Stimulated activated naive B cell treated with anti-CD40 and anti-IgM and Interleukin-4, amounts not matched to agents 10 μg/mL and 1 μg/mL and 100 μg/mL, for 72 hours (primary cell): ENCODE measurements around the gene CDC42BPA.

Experiments used
- ATAC-seq, 2 donors: fragments of 150-1000 bp; cut with Tn5 transposase; replicated peaks; 2 replicates each; pipeline ENCODE4 v1.10.0; 2021; ENCODE audit warnings: moderate library complexity in 1 of 2
- DNase-seq: peaks from one replicate; pipeline ENCODE4 v3.0.0; 2021
- H3K27ac Mint-ChIP-seq: one replicate; pipeline ENCODE4 v1.8.0; 2022; ENCODE audit warnings: mild to moderate bottlenecking, mixed read lengths
- H3K27me3 Mint-ChIP-seq, 2 donors: one replicate each; pipeline ENCODE4 v1.8.0; 2022; ENCODE audit warnings: mixed read lengths in 2 of 2
- H3K36me3 Mint-ChIP-seq, 2 donors: one replicate each; pipeline ENCODE4 v1.8.0; 2022; ENCODE audit warnings: mixed read lengths in 2 of 2, mild to moderate bottlenecking in 1 of 2
- H3K4me1 Mint-ChIP-seq, 2 donors: one replicate each; pipeline ENCODE4 v1.8.0; 2022; ENCODE audit warnings: mixed read lengths in 2 of 2, mild to moderate bottlenecking in 1 of 2
- H3K4me3 Mint-ChIP-seq, 2 donors: one replicate each; pipeline ENCODE4 v1.8.0; 2022; ENCODE audit warnings: mild to moderate bottlenecking in 2 of 2, mixed read lengths in 2 of 2, moderate library complexity in 1 of 2
- H3K9me3 Mint-ChIP-seq, 2 donors: one replicate each; pipeline ENCODE4 v1.8.0; 2022; ENCODE audit warnings: mixed read lengths in 2 of 2, mild to moderate bottlenecking in 1 of 2

Gene CDC42BPA

DNA sequence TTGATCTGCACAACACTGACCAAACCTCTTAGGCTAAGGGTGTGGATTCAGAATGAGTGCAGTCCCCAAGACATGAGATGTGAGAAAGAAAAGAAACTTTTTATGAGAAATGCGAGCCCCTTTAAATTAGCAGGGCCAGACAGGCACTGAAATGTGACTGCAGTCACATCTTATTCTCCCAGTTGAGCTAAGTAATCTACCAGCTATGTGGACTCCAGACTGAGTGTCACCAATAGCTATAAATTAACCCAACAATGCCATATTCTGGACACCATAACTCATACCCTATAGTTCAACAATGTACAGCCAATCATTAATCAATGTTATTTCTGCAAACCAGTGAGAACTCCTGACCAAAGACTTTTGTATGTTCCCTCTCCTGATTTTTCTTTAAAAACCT lies 225.0 kb downstream of the CDC42BPA start:
- Mint-ChIP-seq H3K27me3 (peaks cover 0 to 5% of the 10 kb centered on the region in 2 donors), H3K9me3 (no peaks in the 10 kb centered on the region), H3K4me3 (no peak overlapping the region), H3K36me3 (no peaks in the 10 kb centered on the region), H3K27ac (no peak overlapping the region), H3K4me1 (no peaks in the 10 kb centered on the region)
- ATAC-seq = no peak
- no peak for DNase-seq

DNA sequence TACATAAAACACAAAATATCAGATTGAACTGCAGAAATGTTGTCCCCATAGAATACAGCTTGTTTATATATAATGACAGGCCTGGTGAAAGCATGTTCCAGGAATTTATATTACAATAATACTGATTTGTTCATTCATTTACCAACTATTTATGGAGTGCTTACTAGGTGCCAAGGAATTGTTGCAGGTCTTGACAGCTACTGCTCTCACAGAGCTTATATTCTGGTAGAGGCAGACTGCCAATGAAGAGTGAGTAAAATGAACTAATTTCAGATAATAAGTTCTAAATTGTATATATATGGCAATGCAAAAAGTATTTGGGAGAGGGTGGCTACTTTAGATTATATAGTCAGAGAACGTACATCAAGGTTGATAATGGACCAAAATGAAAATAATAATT lies 226.2 kb downstream of the CDC42BPA start:
- Mint-ChIP-seq H3K36me3 (no peaks in the 10 kb centered on the region), H3K27ac (no peak overlapping the region), H3K27me3 (peaks cover 0 to 5% of the 10 kb centered on the region in 2 donors), H3K4me1 (no peaks in the 10 kb centered on the region), H3K9me3 (no peaks in the 10 kb centered on the region), H3K4me3 (no peak overlapping the region)
- DNase-seq (no peak), ATAC-seq (no peak)

DNA sequence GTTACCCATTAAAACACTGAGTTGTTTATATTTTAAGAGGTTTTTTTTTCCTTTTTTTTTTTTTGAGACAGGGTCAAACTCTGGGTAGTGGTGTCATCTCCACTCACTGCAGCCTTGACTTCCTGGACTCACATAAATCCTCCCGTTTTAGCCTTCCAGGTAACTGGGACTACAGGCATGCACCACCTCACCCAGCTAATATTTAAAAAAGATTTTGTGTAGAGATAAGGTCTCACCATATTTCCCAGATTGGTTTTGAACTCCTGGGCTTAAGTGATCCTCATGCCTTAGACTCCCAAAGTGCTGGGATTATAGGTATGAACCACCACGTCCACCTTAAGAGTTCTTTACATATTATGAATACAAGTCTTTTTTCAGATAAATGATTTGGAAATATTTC lies 231.7 kb downstream of the CDC42BPA start:
- Mint-ChIP-seq H3K4me1 (no peaks in the 10 kb centered on the region), H3K9me3 (peaks cover 10 to 18% of the 10 kb centered on the region in 2 donors), H3K27me3 (peaks cover 5 to 10% of the 10 kb centered on the region in 2 donors), H3K27ac (no peak overlapping the region), H3K36me3 (peaks cover 8 to 10% of the 10 kb centered on the region in 2 donors), H3K4me3 (no peak overlapping the region)
- DNase-seq (no peak), ATAC-seq (no peak)

DNA sequence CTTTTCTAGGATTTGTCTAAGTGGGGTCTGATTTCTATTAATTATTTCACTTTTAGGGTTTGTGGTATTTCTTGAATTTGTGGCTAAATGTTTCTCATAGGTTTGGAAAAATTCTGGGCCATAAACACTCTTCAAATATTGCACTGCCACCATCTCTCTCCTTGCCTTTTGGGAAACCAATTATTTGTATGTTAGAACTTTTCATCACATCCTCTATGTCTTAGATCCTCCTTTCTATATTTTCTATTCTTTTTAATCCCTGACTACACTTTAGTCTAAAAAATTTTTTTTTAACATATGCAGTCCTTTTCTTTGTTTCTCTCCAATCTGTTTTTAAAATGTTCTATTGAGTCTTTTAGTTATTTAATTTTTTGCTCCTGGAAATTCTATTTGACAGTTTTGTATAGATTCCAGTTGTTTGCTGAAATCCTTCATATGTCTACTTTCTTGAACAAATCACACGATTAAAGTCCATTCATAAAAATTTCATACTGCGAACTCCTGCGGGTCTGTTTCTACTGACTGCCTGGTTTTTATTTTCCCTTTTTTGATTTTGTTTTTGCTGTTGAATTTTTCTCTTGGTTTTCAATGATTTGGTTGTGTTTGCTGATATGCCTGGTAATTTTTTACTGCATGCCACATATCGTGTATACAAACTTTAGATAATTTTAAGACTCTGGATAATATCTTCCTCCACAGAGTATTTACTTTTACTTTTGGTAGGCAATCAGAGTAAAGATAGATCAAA lies 235.1 kb downstream of the CDC42BPA start:
- DNase-seq = no peak
- Mint-ChIP-seq H3K36me3 (peaks cover 8 to 10% of the 10 kb centered on the region in 2 donors), H3K4me1 (no peaks in the 10 kb centered on the region), H3K27ac (no peak overlapping the region), H3K27me3 (peaks cover 0 to 10% of the 10 kb centered on the region in 2 donors), H3K4me3 (no peak overlapping the region), H3K9me3 (peaks cover 10 to 18% of the 10 kb centered on the region in 2 donors)
- no peak for ATAC-seq

DNA sequence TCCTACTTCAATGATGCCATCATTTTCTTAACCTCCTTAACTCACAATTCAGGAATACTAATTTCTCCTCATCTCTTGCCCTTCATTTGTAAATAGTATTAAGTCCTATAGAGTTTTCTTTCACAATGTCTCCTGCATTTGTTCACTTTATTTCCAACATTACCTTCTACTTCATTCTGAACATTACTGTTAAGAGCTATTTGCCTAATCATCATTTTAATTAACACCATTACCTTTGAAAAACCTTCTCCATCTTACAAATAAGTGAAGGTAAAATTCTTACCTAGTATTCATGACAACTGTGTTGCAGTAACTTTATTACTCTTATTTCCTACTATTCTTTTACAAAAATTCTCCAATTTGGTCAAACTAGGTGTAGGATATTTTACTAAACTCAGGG lies 240.5 kb downstream of the CDC42BPA start:
- ATAC-seq (no peak), DNase-seq (no peak)
- no peak overlapping the region for H3K27ac Mint-ChIP-seq
- H3K4me1 Mint-ChIP-seq = no peaks in the 10 kb centered on the region
- peaks cover 2% of the 10 kb centered on the region in 2 donors for H3K9me3 Mint-ChIP-seq
- H3K4me3 Mint-ChIP-seq = no peak overlapping the region
- H3K27me3 Mint-ChIP-seq = peaks cover 0 to 2% of the 10 kb centered on the region in 2 donors
- peaks cover under 1 to 1% of the 10 kb centered on the region in 2 donors for H3K36me3 Mint-ChIP-seq

DNA sequence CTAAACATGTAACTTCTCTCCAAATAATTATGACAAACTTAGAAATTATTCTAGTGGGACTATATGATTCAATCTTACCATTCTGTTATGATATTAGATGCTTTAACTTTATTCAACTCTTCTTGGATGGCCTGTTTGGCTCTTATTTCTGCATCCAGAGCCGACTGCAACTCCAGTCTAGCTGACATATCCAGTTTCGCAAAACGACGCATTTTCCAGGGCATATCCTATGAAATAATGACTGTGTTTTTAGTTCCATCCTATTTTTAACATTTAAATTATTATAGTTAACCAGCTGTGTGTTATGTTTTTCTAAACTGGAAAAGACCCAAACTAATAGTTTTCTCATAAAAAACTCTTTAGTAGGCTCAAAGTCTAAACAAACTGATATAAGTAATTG lies 244.5 kb downstream of the CDC42BPA start:
- H3K36me3 Mint-ChIP-seq = no peaks in the 10 kb centered on the region
- H3K27ac Mint-ChIP-seq = no peak overlapping the region
- no peaks in the 10 kb centered on the region for H3K4me1 Mint-ChIP-seq
- H3K9me3 Mint-ChIP-seq = no peaks in the 10 kb centered on the region
- no peak overlapping the region for H3K4me3 Mint-ChIP-seq
- no peaks in the 10 kb centered on the region for H3K27me3 Mint-ChIP-seq
- DNase-seq (no peak), ATAC-seq (no peak)

DNA sequence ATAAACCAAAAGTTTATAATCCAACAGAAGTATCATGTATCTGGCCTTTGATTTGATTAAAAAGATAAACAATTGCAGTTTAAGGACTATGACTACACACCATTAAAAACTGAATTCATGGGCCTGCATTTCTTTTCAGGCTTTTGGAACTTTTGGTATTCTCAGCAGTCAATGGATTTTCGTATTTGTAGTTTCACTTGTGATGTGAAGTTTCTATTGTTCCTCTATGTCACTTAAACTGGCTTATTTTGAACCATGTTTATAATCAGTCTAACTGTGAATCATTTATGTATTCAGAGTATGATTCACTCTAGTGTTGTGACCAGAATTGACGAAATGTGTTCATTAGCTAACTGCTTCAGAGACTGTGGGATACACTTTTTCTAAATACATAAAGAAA lies 245.3 kb downstream of the CDC42BPA start:
- no peaks in the 10 kb centered on the region for H3K36me3 Mint-ChIP-seq
- no peak overlapping the region for H3K4me3 Mint-ChIP-seq
- H3K27ac Mint-ChIP-seq = no peak overlapping the region
- H3K27me3 Mint-ChIP-seq = no peaks in the 10 kb centered on the region
- no peaks in the 10 kb centered on the region for H3K9me3 Mint-ChIP-seq
- no peak for DNase-seq
- no peaks in the 10 kb centered on the region for H3K4me1 Mint-ChIP-seq
- peak in 1 of 2 donors; percentile 42 for ATAC-seq

DNA sequence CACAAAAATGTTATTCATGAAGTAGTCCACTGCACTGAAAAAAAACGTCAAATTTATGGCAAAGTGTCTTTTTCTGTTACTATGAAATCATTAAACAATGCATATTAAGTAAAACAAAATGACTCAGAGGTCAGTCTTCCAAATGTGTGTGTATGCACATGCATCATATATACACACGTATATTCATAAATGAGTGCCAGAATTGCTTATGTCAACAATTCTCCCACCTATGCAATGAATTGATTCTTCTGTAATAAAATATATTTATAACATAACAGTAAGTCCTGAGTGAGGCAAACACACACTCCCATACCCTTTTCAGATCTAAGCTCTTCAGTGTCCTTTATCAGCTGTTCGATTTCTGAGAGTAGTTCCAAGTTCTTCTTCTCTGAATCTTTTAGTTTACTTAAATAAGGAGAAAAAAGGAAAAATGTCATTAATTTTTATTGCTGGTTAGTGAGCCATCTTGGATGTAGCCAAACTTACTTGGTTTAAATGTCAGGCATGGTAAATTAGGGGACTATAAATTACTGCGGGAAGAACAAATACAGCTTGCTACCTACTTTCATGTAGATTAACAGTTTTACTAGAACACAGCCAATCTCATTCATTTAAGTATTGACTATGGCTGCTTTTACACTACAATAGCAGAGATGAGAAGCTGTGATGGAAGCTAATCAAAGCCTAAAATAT lies 246.3 kb downstream of the CDC42BPA start:
- DNase-seq (no peak), ATAC-seq (no peak)
- Mint-ChIP-seq H3K27ac (no peak overlapping the region), H3K4me1 (no peaks in the 10 kb centered on the region), H3K27me3 (no peaks in the 10 kb centered on the region), H3K4me3 (no peak overlapping the region), H3K36me3 (no peaks in the 10 kb centered on the region), H3K9me3 (no peaks in the 10 kb centered on the region)

DNA sequence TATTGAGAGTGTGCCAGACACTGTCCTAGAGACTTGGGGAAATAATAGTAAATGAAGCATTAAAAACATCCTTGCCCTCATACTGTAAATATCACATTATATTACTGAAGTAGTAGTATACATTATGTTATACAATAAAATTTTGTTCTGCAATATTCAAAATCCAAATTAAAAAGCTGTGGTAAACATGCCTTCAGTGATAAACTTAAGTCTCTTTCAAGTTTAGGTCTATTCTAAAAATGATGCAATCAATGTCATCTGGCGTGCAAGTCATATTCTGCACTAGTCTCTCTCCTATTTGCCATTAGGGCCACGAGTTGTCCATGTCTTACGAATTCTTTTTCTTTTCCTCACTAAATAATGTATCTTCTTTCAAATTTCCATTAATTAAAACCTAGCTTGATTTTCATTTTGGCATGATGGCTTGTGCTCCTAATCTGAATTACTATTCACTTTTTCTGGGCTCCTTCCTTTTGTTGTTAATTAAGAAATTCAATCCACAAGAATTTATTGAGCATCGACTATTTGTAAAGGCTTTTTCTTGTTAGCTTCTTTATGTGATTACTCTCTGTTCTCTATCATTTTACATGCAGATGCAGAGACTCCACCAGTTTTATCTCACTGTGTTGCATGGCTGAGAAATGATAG lies 247.5 kb downstream of the CDC42BPA start:
- ATAC-seq = no peak
- Mint-ChIP-seq H3K9me3 (no peaks in the 10 kb centered on the region), H3K4me3 (no peak overlapping the region), H3K27me3 (peaks cover 0 to 5% of the 10 kb centered on the region in 2 donors), H3K4me1 (no peaks in the 10 kb centered on the region), H3K27ac (no peak overlapping the region), H3K36me3 (no peaks in the 10 kb centered on the region)
- no peak for DNase-seq

DNA sequence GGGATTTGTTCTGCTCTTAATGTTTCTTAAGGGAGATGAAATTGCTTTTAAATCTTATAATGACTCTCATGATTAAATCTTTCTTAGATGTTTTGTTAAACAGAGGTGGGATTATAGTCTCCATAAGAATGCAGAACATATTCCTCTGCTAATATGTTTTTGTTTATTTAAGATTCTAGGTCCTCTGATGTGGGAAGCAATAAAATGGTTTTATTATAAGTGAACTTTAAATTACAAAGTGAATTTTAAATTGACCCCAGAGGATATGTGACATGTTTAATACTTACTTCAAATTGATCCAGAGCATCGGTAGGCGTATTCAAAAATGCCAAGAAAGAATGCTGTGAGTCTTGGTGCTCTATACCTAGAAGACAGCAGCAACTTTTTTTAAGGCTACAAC lies 248.8 kb downstream of the CDC42BPA start:
- peaks cover 0 to 5% of the 10 kb centered on the region in 2 donors for H3K27me3 Mint-ChIP-seq
- H3K9me3 Mint-ChIP-seq = no peaks in the 10 kb centered on the region
- H3K4me3 Mint-ChIP-seq = no peak overlapping the region
- DNase-seq = no peak
- ATAC-seq = no peak
- no peaks in the 10 kb centered on the region for H3K4me1 Mint-ChIP-seq
- no peaks in the 10 kb centered on the region for H3K36me3 Mint-ChIP-seq
- no peak overlapping the region for H3K27ac Mint-ChIP-seq

DNA sequence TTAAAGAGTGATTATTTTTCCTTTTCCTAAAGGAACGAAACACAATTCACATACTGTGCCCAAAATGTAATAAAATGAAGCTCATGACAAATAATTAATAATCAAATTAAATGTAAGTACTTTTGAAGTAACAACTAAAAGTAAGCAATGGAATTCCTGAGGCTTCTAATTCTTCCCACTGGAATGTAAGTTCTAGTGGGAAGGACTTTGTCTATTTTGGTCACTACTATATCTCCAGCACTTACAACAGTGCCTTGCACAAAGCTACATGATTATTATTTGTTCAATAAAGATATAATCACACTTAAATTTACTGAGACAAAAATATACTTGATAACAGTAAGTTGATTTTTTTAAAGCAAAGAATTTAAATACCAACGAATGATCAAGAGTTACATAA lies 249.4 kb downstream of the CDC42BPA start:
- ATAC-seq (no peak), DNase-seq (no peak)
- H3K36me3 Mint-ChIP-seq = no peaks in the 10 kb centered on the region
- H3K9me3 Mint-ChIP-seq = no peaks in the 10 kb centered on the region
- H3K4me1 Mint-ChIP-seq = no peaks in the 10 kb centered on the region
- no peak overlapping the region for H3K4me3 Mint-ChIP-seq
- H3K27ac Mint-ChIP-seq = no peak overlapping the region
- H3K27me3 Mint-ChIP-seq = peaks cover 0 to 5% of the 10 kb centered on the region in 2 donors

DNA sequence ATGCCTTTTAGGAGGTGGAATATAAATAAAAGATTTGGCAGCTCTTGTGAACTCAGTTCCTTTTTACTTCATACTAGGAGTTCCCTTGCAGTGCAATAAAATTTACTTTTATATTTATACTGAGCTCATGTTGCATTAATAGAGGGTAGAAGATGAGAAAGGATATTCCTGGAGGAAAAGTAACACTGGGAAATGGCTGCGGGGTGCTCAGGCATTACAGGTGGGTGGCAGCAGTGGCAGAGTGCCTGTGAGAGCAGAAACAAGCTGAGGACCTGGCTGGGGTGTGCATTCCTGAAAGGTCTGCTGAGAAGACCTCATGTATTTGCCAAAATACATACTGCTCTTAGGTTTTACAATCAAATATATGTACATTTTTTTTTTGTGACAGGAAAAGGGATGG lies 251.3 kb downstream of the CDC42BPA start:
- ATAC-seq (no peak), DNase-seq (no peak)
- H3K27ac Mint-ChIP-seq = peak overlapping the region; percentile 21
- no peaks in the 10 kb centered on the region for H3K9me3 Mint-ChIP-seq
- H3K4me1 Mint-ChIP-seq = no peaks in the 10 kb centered on the region
- peaks cover 0 to 5% of the 10 kb centered on the region in 2 donors for H3K27me3 Mint-ChIP-seq
- H3K36me3 Mint-ChIP-seq = no peaks in the 10 kb centered on the region
- H3K4me3 Mint-ChIP-seq = no peak overlapping the region

DNA sequence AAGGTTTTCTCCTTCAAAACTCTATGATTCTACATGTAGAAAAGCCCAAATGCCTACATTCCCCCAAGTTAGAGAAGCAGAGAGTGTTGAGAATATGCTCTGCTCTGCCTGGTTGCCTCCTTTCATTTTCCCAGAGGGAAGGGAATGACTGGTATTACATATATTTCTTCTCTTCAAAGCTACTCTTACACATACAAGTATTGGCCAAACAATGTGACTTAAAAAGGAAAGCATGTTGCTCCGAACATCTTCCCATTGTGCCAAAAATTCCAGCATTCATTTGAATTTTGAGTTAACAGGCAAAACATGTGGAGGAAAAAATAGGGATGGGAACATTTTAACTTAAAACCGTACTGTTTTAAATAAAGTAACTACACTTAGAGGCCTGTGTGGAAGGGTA lies 253.0 kb downstream of the CDC42BPA start:
- Mint-ChIP-seq H3K36me3 (no peaks in the 10 kb centered on the region), H3K4me1 (no peaks in the 10 kb centered on the region), H3K27ac (no peak overlapping the region), H3K27me3 (peaks cover 0 to 5% of the 10 kb centered on the region in 2 donors), H3K4me3 (no peak overlapping the region), H3K9me3 (peaks cover 2% of the 10 kb centered on the region in 2 donors)
- no peak for DNase-seq
- ATAC-seq = no peak

DNA sequence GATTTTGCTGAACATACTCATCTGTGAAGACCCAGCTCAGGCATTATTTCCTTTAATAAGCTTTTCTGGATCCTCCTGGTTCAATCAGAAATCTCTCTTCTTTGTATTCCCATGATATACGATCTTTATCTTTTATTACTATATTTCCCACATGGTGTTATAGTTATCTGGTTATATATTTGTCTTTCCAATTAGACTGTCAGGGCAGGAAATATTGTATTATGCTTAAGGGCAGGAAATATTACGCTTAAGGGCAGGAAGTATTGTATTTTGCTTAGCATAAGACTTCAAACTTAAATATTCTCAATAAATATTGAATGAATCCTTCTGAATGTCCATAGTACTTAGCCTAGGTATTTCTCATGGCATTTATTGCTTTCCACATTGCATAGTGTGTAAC lies 256.0 kb downstream of the CDC42BPA start:
- Mint-ChIP-seq H3K4me1 (no peaks in the 10 kb centered on the region), H3K27ac (no peak overlapping the region), H3K27me3 (peaks cover 5% of the 10 kb centered on the region in 2 donors), H3K36me3 (no peaks in the 10 kb centered on the region), H3K9me3 (peaks cover 10% of the 10 kb centered on the region in 2 donors), H3K4me3 (no peak overlapping the region)
- ATAC-seq (no peak), DNase-seq (no peak)

DNA sequence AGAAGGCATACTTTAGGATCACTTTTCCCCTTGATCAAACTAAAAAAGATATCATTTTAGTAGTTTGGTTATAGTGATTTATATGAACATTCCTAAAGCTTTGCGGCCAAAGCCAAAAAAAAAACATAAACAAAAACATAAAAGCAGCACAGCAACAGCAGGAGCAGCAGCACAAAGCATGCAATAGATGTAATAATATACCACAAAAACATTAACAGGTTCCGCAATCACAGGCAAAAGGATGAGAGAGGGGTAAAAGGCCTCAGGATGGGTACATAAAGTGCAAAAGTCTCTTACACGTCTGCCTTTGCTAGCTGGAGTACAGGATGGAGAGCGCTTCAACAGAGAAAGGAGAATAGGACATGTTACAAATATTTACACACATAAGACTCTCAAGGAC lies 259.2 kb downstream of the CDC42BPA start:
- H3K27ac Mint-ChIP-seq = no peak overlapping the region
- peaks cover 10% of the 10 kb centered on the region in 2 donors for H3K9me3 Mint-ChIP-seq
- ATAC-seq (no peak), DNase-seq (no peak)
- peaks cover 4 to 5% of the 10 kb centered on the region in 2 donors for H3K27me3 Mint-ChIP-seq
- H3K4me1 Mint-ChIP-seq = no peaks in the 10 kb centered on the region
- H3K4me3 Mint-ChIP-seq = no peak overlapping the region
- no peaks in the 10 kb centered on the region for H3K36me3 Mint-ChIP-seq
